ENCODE results near the gene CCDC160. TPM values are rescaled to one million over a fixed set of nuclear protein-coding genes. Genes with fewer than 3 reads are reported as not detected.
A peak's percentile ranks its signal among the peaks of the same experiment; 100 is the strongest.
"Not testable (repeated sequence)": the region's sequence is repeated elsewhere in the genome, so short reads cannot be mapped to it uniquely, and the experiment has no call there.

The CCDC160 gene
- total RNA-seq, 1 donor from 2014 or later: 1.8 TPM

DNA sequence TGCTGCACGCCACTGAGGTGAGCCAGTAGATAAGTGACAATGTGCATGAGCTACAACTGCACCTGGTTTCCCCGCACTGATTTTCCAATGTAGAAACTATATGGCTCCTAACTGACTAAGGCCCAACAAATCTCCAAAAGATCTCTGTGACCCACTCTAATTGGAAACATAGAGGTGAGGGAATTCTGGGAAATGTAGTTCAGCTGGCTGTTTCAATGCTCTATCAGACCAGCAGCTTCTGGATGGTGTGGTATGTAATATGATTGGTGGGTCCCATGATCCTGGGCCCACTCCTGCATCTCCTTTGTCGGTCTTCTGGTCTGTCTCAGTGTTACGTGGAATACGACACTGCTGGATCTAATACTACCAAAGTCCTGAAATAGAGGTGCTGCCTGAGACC is 18.6 kb downstream of the CCDC160 start:
- H3K27me3 Mint-ChIP-seq: no peaks in the 10 kb centered on the region
- H3K27ac Mint-ChIP-seq: no peak overlapping the region
- H3K4me1 Mint-ChIP-seq (ENCODE audit: unreplicated experiment): peaks cover 10% of the 10 kb centered on the region
- no peaks in the 10 kb centered on the region for H3K36me3 Mint-ChIP-seq
- H3K4me3 Mint-ChIP-seq: no peak overlapping the region
- H3K9me3 Mint-ChIP-seq: no peaks in the 10 kb centered on the region
- DNase-seq (ENCODE audit: extremely low spot score, unreplicated experiment): no peak
- TF ChIP-seq CTCF (conservative IDR thresholded peaks at IDR 0.05): no peak

DNA sequence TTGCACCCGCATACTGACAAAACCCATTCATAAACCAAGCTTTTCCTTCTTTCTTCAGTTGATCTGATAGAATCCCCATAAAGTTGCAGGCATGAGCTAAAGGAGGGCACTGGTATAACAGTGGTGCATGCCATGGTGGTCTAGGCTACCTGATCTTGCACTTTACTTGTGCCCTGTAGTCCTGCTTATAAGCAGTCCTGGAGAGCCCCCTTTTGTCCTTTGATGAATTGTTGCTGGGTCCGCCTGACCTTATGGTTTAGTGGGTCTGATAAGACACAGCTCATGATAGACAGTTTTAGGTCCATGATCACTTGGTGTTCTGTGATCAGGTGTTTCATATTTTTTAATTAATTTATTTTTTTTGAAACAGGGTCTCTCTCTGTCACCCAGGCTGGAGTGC is 19.7 kb downstream of the CCDC160 start:
- H3K27me3 Mint-ChIP-seq: no peaks in the 10 kb centered on the region
- no peak overlapping the region for H3K27ac Mint-ChIP-seq
- H3K9me3 Mint-ChIP-seq: no peaks in the 10 kb centered on the region
- no peak for DNase-seq (ENCODE audit: extremely low spot score, unreplicated experiment)
- no peak overlapping the region for H3K4me3 Mint-ChIP-seq
- H3K4me1 Mint-ChIP-seq (ENCODE audit: unreplicated experiment): peaks cover 10% of the 10 kb centered on the region
- no peaks in the 10 kb centered on the region for H3K36me3 Mint-ChIP-seq
- no peak for TF ChIP-seq CTCF (conservative IDR thresholded peaks at IDR 0.05)

GRCh38 chrX:134258202-134258601 is 21.2 kb downstream of the CCDC160 start:
- no peaks in the 10 kb centered on the region for H3K36me3 Mint-ChIP-seq

DNA sequence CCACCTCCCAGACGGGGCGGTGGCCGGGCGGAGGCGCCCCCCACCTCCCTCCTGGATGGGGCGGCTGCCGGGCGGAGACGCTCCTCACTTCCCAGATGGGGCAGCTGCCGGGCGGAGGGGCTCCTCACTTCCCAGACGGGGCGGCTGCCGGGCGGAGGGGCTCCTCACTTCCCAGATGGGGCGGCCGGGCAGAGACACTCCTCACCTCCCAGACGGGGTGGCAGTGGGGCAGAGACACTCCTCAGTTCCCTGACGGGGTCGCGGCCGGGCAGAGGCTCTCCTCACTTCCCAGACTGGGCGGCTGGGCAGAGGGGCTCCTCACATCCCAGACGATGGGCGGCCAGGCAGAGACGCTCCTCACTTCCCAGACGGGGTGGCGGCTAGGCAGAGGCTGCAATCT is 49.0 kb downstream of the CCDC160 start:
- H3K27ac Mint-ChIP-seq; H3K27me3 Mint-ChIP-seq; H3K9me3 Mint-ChIP-seq; H3K36me3 Mint-ChIP-seq; DNase-seq (ENCODE audit: extremely low spot score, unreplicated experiment); H3K4me1 Mint-ChIP-seq (ENCODE audit: unreplicated experiment); H3K4me3 Mint-ChIP-seq: not testable (repeated sequence)

More at GRCh38 chrX:134258202-134258601, 21.2 kb downstream of the CCDC160 start:
- no peak for TF ChIP-seq CTCF (conservative IDR thresholded peaks at IDR 0.05)
- Mint-ChIP-seq H3K4me1 (ENCODE audit: unreplicated experiment) (peaks cover 10% of the 10 kb centered on the region), H3K27ac (no peak overlapping the region), H3K9me3 (no peaks in the 10 kb centered on the region), H3K4me3 (no peak overlapping the region), H3K27me3 (no peaks in the 10 kb centered on the region)
- DNase-seq (ENCODE audit: extremely low spot score, unreplicated experiment): no peak

GRCh38 chrX:134287346-134287745 is 50.4 kb downstream of the CCDC160 start:
- no peaks in the 10 kb centered on the region for H3K27me3 Mint-ChIP-seq
- no peak overlapping the region for H3K4me3 Mint-ChIP-seq
- TF ChIP-seq CTCF (conservative IDR thresholded peaks at IDR 0.05): no peak
- H3K4me1 Mint-ChIP-seq (ENCODE audit: unreplicated experiment): no peaks in the 10 kb centered on the region
- H3K36me3 Mint-ChIP-seq: no peaks in the 10 kb centered on the region
- no peaks in the 10 kb centered on the region for H3K9me3 Mint-ChIP-seq
- H3K27ac Mint-ChIP-seq: no peak overlapping the region
- no peak for DNase-seq (ENCODE audit: extremely low spot score, unreplicated experiment)

GRCh38 chrX:134294548-134294947 is 57.6 kb downstream of the CCDC160 start:
- TF ChIP-seq CTCF (conservative IDR thresholded peaks at IDR 0.05): peak; percentile 65
- H3K4me1 Mint-ChIP-seq (ENCODE audit: unreplicated experiment): no peaks in the 10 kb centered on the region
- no peaks in the 10 kb centered on the region for H3K27me3 Mint-ChIP-seq
- no peak overlapping the region for H3K27ac Mint-ChIP-seq
- no peaks in the 10 kb centered on the region for H3K9me3 Mint-ChIP-seq
- no peaks in the 10 kb centered on the region for H3K36me3 Mint-ChIP-seq
- no peak for DNase-seq (ENCODE audit: extremely low spot score, unreplicated experiment)
- no peak overlapping the region for H3K4me3 Mint-ChIP-seq

Other genes with a start within 250 kb of the CCDC160 start
- gene PHF6, start 136.1 kb downstream of the CCDC160 start, total RNA-seq (ENCODE audit: low replicate concordance): 30.7 and 72.7 TPM in 2 replicates
- gene HPRT1, start 223.0 kb downstream of the CCDC160 start, total RNA-seq (ENCODE audit: low replicate concordance): 13.7 and 20.5 TPM in 2 replicates